ENCODE results near the gene TSC2.
"Not testable (repeated sequence)": the region's sequence is repeated elsewhere in the genome, so short reads cannot be mapped to it uniquely, and the experiment has no call there.

TSC2 gene

DNA sequence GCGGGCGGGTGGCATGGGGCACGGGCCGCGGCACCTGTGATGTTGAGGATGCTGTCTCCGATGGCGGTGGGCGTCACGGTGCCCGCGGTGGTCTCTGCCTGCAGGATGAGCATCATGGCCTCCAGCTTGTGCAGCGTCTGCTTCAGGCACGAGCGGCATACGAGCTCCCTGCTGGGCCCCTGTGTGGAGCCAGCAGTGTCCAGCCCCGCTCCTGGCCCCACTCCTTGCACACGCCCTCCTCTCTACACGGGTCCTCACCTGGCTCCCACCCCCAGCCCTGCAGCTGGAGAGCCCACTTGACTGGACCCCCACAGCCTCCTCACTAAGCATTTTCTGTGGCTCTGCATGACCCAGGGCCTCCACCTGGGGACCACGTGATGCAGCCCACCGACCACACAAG, 56.7 kb downstream of the TSC2 start:
- DNase-seq (ENCODE audit: low read depth, low spot score): not testable (repeated sequence)

- DNase-seq (ENCODE audit: low read depth, low spot score): not testable (repeated sequence)
These were observed 57.5 kb downstream of the TSC2 start for GRCh38 chr16:2105291-2105690.

GRCh38 chr16:2105769-2106168, 58.0 kb downstream of the TSC2 start:
- not testable (repeated sequence) for DNase-seq (ENCODE audit: low read depth, low spot score)

GRCh38 chr16:2106211-2106610, 58.4 kb downstream of the TSC2 start:
- DNase-seq (ENCODE audit: low read depth, low spot score): not testable (repeated sequence)

- DNase-seq (ENCODE audit: low read depth, low spot score): not testable (repeated sequence)
These were observed 59.5 kb downstream of the TSC2 start for GRCh38 chr16:2107121-2107790.

- not testable (repeated sequence) for DNase-seq (ENCODE audit: low read depth, low spot score)
These were observed 60.0 kb downstream of the TSC2 start for GRCh38 chr16:2107791-2108125.

- DNase-seq (ENCODE audit: low read depth, low spot score): not testable (repeated sequence)
These were observed 60.9 kb downstream of the TSC2 start for GRCh38 chr16:2108446-2109270.

DNA sequence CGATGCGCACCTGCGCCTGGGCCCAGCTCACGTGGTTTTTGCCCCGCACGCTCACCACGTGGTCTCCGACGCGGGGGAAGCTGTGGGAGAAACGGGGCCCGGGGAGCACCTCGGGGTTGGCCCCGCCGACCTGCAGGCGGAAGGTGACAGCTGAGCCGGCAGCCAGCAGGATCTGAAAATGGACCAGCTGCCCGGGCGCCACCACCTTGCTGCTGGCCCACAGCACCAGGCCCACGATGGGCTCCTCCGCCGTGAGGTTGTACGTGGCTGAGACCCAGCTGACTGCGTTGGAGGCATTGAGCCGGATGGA, 61.4 kb downstream of the TSC2 start:
- DNase-seq (ENCODE audit: low read depth, low spot score): not testable (repeated sequence)

GRCh38 chr16:2109872-2110271, 62.1 kb downstream of the TSC2 start:
- not testable (repeated sequence) for DNase-seq (ENCODE audit: low read depth, low spot score)

GRCh38 chr16:2110332-2111008, 62.7 kb downstream of the TSC2 start:
- DNase-seq (ENCODE audit: low read depth, low spot score): not testable (repeated sequence)

GRCh38 chr16:2111009-2111353, 63.2 kb downstream of the TSC2 start:
- not testable (repeated sequence) for DNase-seq (ENCODE audit: low read depth, low spot score)

- DNase-seq (ENCODE audit: low read depth, low spot score): not testable (repeated sequence)
These were observed 63.9 kb downstream of the TSC2 start for GRCh38 chr16:2111412-2112335.

GRCh38 chr16:2112539-2113106, 64.8 kb downstream of the TSC2 start:
- not testable (repeated sequence) for DNase-seq (ENCODE audit: low read depth, low spot score)

- not testable (repeated sequence) for DNase-seq (ENCODE audit: low read depth, low spot score)
These were observed 66.4 kb downstream of the TSC2 start for GRCh38 chr16:2114225-2114624.

DNA sequence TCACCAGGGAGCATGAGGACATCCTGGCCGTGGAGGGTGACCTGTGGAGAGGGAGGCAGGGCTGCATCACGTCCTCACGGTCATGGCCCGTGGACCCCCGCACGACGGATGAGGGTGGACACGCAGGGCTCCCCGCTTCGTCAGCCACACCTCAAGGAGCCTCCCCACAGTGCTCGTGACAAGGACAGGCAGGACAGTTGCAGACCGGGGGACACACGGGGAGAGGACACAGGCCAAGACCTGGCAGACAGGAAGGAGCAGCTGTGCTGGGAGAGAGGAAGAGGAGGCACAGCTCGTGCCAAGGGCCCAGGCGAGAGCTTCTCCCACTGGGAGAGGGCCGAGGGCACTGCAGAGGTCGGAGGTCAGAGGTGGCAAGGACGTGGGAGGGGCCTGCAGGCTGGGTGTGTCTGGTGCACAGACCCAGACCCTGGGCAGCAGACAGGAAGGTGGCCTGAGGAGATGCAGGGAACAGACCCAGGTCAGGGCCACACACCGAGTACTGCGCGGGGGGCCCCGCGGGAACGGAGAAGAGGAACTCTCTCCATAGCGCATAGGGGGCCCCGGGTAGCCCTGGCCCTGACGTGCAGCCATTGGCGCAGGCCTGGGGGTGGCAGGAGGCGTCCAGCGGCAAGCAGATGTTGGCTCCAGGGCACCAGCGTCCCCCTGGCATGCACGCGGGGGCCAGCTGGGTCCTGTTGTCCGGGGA, 67.3 kb downstream of the TSC2 start:
- not testable (repeated sequence) for DNase-seq (ENCODE audit: low read depth, low spot score)

DNA sequence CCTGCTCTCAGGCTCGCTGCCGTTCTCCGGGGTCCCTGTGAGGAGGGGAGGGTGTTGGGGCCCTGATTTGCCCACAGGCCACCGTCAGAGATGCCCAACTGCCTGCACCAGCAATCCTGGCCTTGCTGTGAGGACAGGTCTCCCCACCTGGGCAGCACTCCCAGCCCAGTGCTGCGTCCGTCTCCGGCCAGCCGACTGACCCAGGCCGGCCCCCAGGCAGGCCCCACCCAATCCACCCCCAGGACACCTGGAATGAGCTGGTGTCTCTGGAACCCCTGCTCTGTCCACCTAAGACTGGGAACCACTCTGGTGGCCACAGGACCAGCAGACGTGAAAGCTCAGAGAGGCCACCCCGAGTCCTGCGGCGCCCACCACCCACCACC, 67.8 kb downstream of the TSC2 start:
- DNase-seq (ENCODE audit: low read depth, low spot score): no peak

DNA sequence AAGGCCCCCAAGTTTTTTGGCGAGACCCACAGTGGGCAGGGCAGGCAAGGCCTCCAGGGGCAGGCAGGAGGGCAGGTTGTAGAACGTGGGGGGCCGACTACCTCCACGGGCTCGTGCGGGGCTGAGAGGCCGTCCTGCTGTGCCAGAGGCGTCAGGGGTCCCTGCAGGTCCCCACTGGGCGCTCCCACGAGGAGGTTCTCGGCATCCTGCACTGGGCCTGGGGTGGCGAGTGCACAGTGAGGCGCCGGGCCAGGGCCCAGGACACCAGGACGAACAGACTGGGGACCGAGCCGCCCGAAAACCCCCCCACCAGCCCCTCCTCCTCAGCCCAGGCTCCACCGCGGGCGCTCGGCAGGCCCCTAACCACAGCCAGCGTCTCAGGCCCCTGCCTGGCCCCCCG, 68.6 kb downstream of the TSC2 start:
- not testable (repeated sequence) for DNase-seq (ENCODE audit: low read depth, low spot score)

GRCh38 chr16:2117341-2117740, 69.6 kb downstream of the TSC2 start:
- not testable (repeated sequence) for DNase-seq (ENCODE audit: low read depth, low spot score)

- not testable (repeated sequence) for DNase-seq (ENCODE audit: low read depth, low spot score)
These were observed 70.4 kb downstream of the TSC2 start for GRCh38 chr16:2117960-2118722.

- peak; percentile 47 for DNase-seq (ENCODE audit: low read depth, low spot score)
These were observed 73.5 kb downstream of the TSC2 start for GRCh38 chr16:2121325-2121724.

Data from ELF-1 (cell line).